Endothelial cell of umbilical vein (primary cell): Measurements from ENCODE around the gene ATXN1. TPM values are rescaled to one million over a fixed set of nuclear protein-coding genes. Genes with fewer than 3 reads are reported as not detected.

Source experiments
- BruUV-seq: library from RNA; stranded (reverse); fragments of 400-500 nt; replicated peaks from 2 replicates; lab custom pipeline; 2021; lab: Mats Ljungman, UMichigan
- CTCF ChIA-PET: fragments of 300-600, 350-600 bp; sonication (Branson Sonifier 250); formaldehyde crosslinking; loops from one replicate; lab custom pipeline; 2021; ENCODE audit warnings: antibody characterized with exemption, inconsistent platforms; lab: Charles Lee
- POLR2A ChIA-PET: fragments of 300-600, 350-600 bp; sonication (Branson Sonifier 250); formaldehyde crosslinking; loops from one replicate; lab custom pipeline; 2021; ENCODE audit warnings: antibody characterized with exemption, inconsistent platforms; lab: Charles Lee
- DNase-seq: peaks from one replicate; pipeline ENCODE4 v3.0.0-alpha.2; 2011; ENCODE audit warnings: low read depth, low spot score
- FAIRE-seq: peaks from 2 replicates; lab custom pipeline; 2011; peaks lifted over from hg19 to GRCh38; lab: Jason Lieb, UNC
- H2AFZ ChIP-seq: 2 replicates; pipeline ENCODE4 v1.6.0; 2012; ENCODE audit warnings: low read depth, low read length, control low read depth, inconsistent platforms
- H3K27ac ChIP-seq: 2 replicates; pipeline ENCODE4 v1.5.1; 2011; ENCODE audit warnings: low read depth, mild to moderate bottlenecking, control low read depth, low read length, moderate library complexity; ENCODE audit not compliant: insufficient read depth
- H3K27me3 ChIP-seq, 2 experiments: 2 replicates each; pipeline versions ENCODE4 v1.6.0 to v1.6.1; 2011; ENCODE audit warnings: low read length in 2 of 2, mixed read lengths in 1 of 2; ENCODE audit not compliant: control insufficient read depth in 2 of 2, insufficient read depth in 2 of 2
- H3K36me3 ChIP-seq, 2 experiments: 2 replicates in 1 of 2; 3 replicates in 1 of 2; pipeline ENCODE4 v1.5.1; 2011; ENCODE audit warnings: low read length in 2 of 2, mild to moderate bottlenecking in 1 of 2, moderate library complexity in 1 of 2; ENCODE audit not compliant: control insufficient read depth in 2 of 2, insufficient read depth in 2 of 2; ENCODE audit errors: extremely low read depth in 1 of 2
- H3K4me1 ChIP-seq: 3 replicates; pipeline ENCODE4 v1.5.1; 2011; ENCODE audit warnings: mild to moderate bottlenecking, low read length; ENCODE audit not compliant: control insufficient read depth, insufficient read depth; ENCODE audit errors: extremely low read depth
- H3K4me2 ChIP-seq: 2 replicates; pipeline ENCODE4 v1.6.1; 2011; ENCODE audit warnings: low read length, control low read depth, mixed read lengths; ENCODE audit not compliant: insufficient read depth
- H3K4me3 ChIP-seq, 3 experiments: fragments of 200-600 bp in 1 of 3; sonication (generic), shearing (Covaris generic) in 1 of 3; replicated peaks in 1 of 3; 2 replicates each; pipeline ENCODE4 v1.5.1; 2011 to 2016; ENCODE audit warnings: control low read depth in 3 of 3, low read length in 3 of 3, mild to moderate bottlenecking in 2 of 3, inconsistent platforms in 1 of 3, low read depth in 1 of 3, moderate library complexity in 1 of 3; ENCODE audit not compliant: insufficient read depth in 1 of 3
- H3K79me2 ChIP-seq: 2 replicates; pipeline ENCODE4 v1.6.0; 2012; ENCODE audit warnings: low read length, inconsistent platforms; ENCODE audit not compliant: control insufficient read depth, insufficient read depth
- H3K9ac ChIP-seq: replicated peaks from 2 replicates; pipeline ENCODE3; 2011; ENCODE audit warnings: low read length, control low read depth; ENCODE audit not compliant: insufficient read depth; ENCODE audit errors: extremely low read depth
- H3K9me1 ChIP-seq: replicated peaks from 3 replicates; pipeline ENCODE4 v1.6.0; 2011; ENCODE audit warnings: mild to moderate bottlenecking, low read length; ENCODE audit not compliant: control insufficient read depth, insufficient read depth; ENCODE audit errors: extremely low read depth
- H3K9me3 ChIP-seq: replicated peaks from 2 replicates; pipeline ENCODE4 v1.5.1; 2012; ENCODE audit warnings: low read length, inconsistent platforms; ENCODE audit not compliant: control insufficient read depth, insufficient read depth
- H4K20me1 ChIP-seq: replicated peaks from 2 replicates; pipeline ENCODE3; 2011; ENCODE audit warnings: mild to moderate bottlenecking, low read length; ENCODE audit not compliant: control insufficient read depth, insufficient read depth; ENCODE audit errors: extremely low read depth
- EZH2 ChIP-seq: IDR thresholded peaks from 2 replicates; pipeline ENCODE4 v1.6.1; 2012; ENCODE audit warnings: borderline replicate concordance, low read depth, mild to moderate bottlenecking, moderate library complexity, low read length, inconsistent platforms; ENCODE audit not compliant: severe bottlenecking
- FOS ChIP-seq: IDR thresholded peaks from 2 replicates; pipeline ENCODE4 v1.6.1; 2011; ENCODE audit warnings: mild to moderate bottlenecking, low read length, moderate library complexity, borderline replicate concordance; ENCODE audit not compliant: insufficient read depth
- GATA2 ChIP-seq: IDR thresholded peaks from 2 replicates; pipeline ENCODE4 v1.7.0; 2011; ENCODE audit warnings: low read depth, mild to moderate bottlenecking, moderate library complexity, mixed read lengths, low read length; ENCODE audit not compliant: insufficient read length, insufficient read depth
- JUN ChIP-seq: IDR thresholded peaks from 2 replicates; pipeline ENCODE4 v1.6.1; 2011; ENCODE audit warnings: borderline replicate concordance, low read depth; ENCODE audit not compliant: insufficient read length, insufficient read depth
- MAX ChIP-seq: IDR thresholded peaks from 2 replicates; pipeline ENCODE4 v1.6.1; 2011; ENCODE audit not compliant: insufficient read depth, insufficient read length
- MYC ChIP-seq: IDR thresholded peaks from one replicate; pipeline ENCODE4 v1.6.1; 2011; ENCODE audit warnings: mild to moderate bottlenecking, low read depth, low read length
- POLR2A ChIP-seq: IDR thresholded peaks from 2 replicates; pipeline ENCODE4 v1.6.1; 2012; ENCODE audit warnings: low read depth, mild to moderate bottlenecking, control low read depth, low read length
- POLR2AphosphoS5 ChIP-seq: IDR thresholded peaks from 2 replicates; pipeline ENCODE4 v1.6.1; 2012; ENCODE audit warnings: low read depth, mild to moderate bottlenecking, control low read depth, low read length, moderate library complexity; ENCODE audit not compliant: insufficient read depth
- dilution Hi-C: fragments of 300-500 bp; cut with MboI; formaldehyde crosslinking; loops from one replicate; pipeline ENCODE4 v1.15.0; 2019; ENCODE audit warnings: low sequenced_read_pairs; ENCODE audit not compliant: extremely low pct_ligation_motif_present
- intact Hi-C: fragments of 100-400 bp; cut with micrococcal nuclease; formaldehyde crosslinking; loops from one replicate; pipeline ENCODE4 v1.10.0; 2022
- polyA plus RNA-seq, 4 experiments: library from polyadenylated mRNA; depleted of rRNA in 3 of 4; stranded (reverse) in 3 of 4; unstranded in 1 of 4; fragments of >200 nt; gene quantifications; 2 replicates each; pipeline versions ENCODE4 v1.2.1 to v1.2.3, GENCODE V29; 2011 to 2012; ENCODE audit warnings: missing spikeins in 1 of 4
- total RNA-seq: library from RNA; stranded (reverse); gene quantifications from 2 replicates; pipeline ENCODE4 v1.2.3, GENCODE V29; 2021
- TF ChIP-seq, protein P1 (sequence below), 2 donors: IDR thresholded peaks; 1 replicate in 1 of 2; 2 replicates in 1 of 2; pipeline ENCODE4 v1.5.1; 2011; ENCODE audit warnings: low read length in 2 of 2, mild to moderate bottlenecking in 2 of 2, moderate library complexity in 2 of 2, control low read depth in 1 of 2, inconsistent platforms in 1 of 2, low read depth in 1 of 2; ENCODE audit not compliant: insufficient read depth in 1 of 2; ENCODE audit errors: extremely low read depth in 1 of 2

ATXN1 gene
- total and polyA plus RNA-seq, 2 donors (not counting 3 experiments of a cell fraction or from before 2014, with no cell fraction given): 16.4 to 33.0 TPM

DNA sequence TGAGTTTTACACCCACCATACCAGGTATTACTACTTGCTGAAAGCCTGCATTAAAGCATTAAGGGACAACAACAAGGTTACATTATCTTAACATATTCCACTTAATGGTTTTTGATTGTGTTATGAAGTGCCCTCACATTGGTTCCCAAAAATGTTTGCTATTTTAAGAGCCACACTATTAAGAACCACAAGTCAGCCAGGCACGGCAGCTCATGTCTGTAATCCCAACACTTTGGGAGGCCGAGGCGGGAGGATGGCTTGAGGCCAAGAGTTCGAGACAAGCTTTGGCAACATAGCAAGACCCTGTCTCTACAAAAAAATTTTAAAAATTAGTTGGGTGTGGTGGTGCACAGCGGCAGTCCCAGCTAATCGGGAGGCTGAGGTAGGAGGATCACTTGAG lies 28.2 kb downstream of the ATXN1 start:
- Histone ChIP-seq H3K79me2 (peaks cover 1% of the 10 kb centered on the region), H2AFZ (no peak overlapping the region), H3K27me3 (no peaks in the 10 kb centered on the region), H4K20me1 (no peaks in the 10 kb centered on the region), H3K9ac (no peak overlapping the region), H3K27ac (no peak overlapping the region), H3K4me1 (peaks cover 33% of the 10 kb centered on the region), H3K9me1 (no peaks in the 10 kb centered on the region), H3K36me3 (no peaks in the 10 kb centered on the region), H3K4me3 (no peak overlapping the region), H3K4me2 (no peak overlapping the region), H3K9me3 (no peaks in the 10 kb centered on the region)
- FAIRE-seq: no peak
- intact Hi-C loops (no loop called here), dilution Hi-C loops (no loop called here)
- DNase-seq: no peak
- ChIA-PET CTCF (interaction anchor here (1.2 kb wide), 1 partner anchor 15 kb away, joined by 4 read pairs; no protein-coding TSS in a partner anchor), POLR2A (no interaction called here)
- BruUV-seq: no TSS peak
- no peak for TF ChIP-seq FOS
- TF ChIP-seq MAX: no peak
- no peak for TF ChIP-seq JUN
- TF ChIP-seq MYC: no peak
- TF ChIP-seq POLR2A: no peak
- TF ChIP-seq GATA2: no peak
- TF ChIP-seq POLR2AphosphoS5: no peak

DNA sequence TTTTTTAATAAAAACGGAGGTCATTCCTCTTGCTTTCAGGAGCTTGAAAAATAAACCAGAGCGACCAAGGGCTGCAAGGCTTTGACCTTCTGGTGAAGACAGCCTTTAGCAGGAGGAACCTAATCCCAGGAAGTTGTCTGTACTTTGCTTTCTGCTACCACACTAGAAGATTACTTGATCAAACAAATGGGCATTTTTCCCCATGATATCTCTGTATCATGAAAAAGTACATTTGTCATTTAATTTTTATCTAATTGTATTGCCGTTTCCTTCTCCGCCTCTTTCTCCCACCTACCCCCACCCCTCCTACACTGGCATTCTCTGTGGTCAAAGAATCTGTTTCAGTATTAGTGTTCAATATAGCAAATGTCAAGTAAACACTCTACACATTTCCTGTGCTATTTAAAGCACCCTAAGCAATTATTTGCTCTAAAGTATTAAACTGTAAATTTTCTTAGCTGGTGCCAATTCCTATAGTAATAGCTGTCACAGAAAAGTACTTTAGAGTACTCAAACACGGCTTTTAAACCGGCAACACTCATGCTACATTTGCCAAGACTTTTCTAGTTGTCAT lies 29.7 kb downstream of the ATXN1 start:
- no peak overlapping the region for H3K27ac ChIP-seq
- FAIRE-seq: no peak
- CTCF ChIA-PET: interaction anchor here (1.0 to 1.5 kb wide), 2 partner anchors 10 to 20 kb away, joined by 4 to 5 read pairs; no protein-coding TSS in a partner anchor
- dilution Hi-C loops (no loop called here), intact Hi-C loops (no loop called here)
- no peak overlapping the region for H3K4me3 ChIP-seq
- peaks cover 1% of the 10 kb centered on the region for H3K79me2 ChIP-seq
- peak; percentile 21 for DNase-seq
- no peaks in the 10 kb centered on the region for H3K9me3 ChIP-seq
- H3K4me1 ChIP-seq: peaks cover 24% of the 10 kb centered on the region
- no peak overlapping the region for H3K9ac ChIP-seq
- TF ChIP-seq FOS: no peak
- TF ChIP-seq EZH2: no peak
- no peak for TF ChIP-seq MAX
- no peak for TF ChIP-seq POLR2AphosphoS5
- TF ChIP-seq, protein P1, sequence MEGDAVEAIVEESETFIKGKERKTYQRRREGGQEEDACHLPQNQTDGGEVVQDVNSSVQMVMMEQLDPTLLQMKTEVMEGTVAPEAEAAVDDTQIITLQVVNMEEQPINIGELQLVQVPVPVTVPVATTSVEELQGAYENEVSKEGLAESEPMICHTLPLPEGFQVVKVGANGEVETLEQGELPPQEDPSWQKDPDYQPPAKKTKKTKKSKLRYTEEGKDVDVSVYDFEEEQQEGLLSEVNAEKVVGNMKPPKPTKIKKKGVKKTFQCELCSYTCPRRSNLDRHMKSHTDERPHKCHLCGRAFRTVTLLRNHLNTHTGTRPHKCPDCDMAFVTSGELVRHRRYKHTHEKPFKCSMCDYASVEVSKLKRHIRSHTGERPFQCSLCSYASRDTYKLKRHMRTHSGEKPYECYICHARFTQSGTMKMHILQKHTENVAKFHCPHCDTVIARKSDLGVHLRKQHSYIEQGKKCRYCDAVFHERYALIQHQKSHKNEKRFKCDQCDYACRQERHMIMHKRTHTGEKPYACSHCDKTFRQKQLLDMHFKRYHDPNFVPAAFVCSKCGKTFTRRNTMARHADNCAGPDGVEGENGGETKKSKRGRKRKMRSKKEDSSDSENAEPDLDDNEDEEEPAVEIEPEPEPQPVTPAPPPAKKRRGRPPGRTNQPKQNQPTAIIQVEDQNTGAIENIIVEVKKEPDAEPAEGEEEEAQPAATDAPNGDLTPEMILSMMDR (IDR thresholded peaks at IDR 0.05; ENCODE audit: extremely low read depth in 1 of 2, insufficient read depth in 1 of 2, low read depth in 1 of 2, low read length in 2 of 2): no peak
- TF ChIP-seq GATA2: no peak
- no peak for TF ChIP-seq MYC
- TF ChIP-seq POLR2A: no peak
- no peak for TF ChIP-seq JUN
- POLR2A ChIA-PET: no interaction called here
- no peaks in the 10 kb centered on the region for H3K9me1 ChIP-seq
- no TSS peak for BruUV-seq
- H2AFZ ChIP-seq: no peak overlapping the region
- peak overlapping the region; percentile 30 for H3K4me2 ChIP-seq
- no peaks in the 10 kb centered on the region for H4K20me1 ChIP-seq
- no peaks in the 10 kb centered on the region for H3K36me3 ChIP-seq
- H3K27me3 ChIP-seq: no peaks in the 10 kb centered on the region
